Left kidney (tissue), 2 donors: ENCODE results near the gene PHF21B. TPM values are rescaled to one million over a fixed set of nuclear protein-coding genes. Genes with fewer than 3 reads are reported as not detected.
"Not testable (repeated sequence)": the region's sequence is repeated elsewhere in the genome, so short reads cannot be mapped to it uniquely, and the experiment has no call there.

Source experiments
- DNase-seq: peaks from one replicate; pipeline ENCODE4 v3.0.0-alpha.2; 2013
- polyA plus RNA-seq: library from polyadenylated mRNA; unstranded; fragments of 120-200 nt; gene quantifications from one replicate; pipeline ENCODE4 v1.2.1, GENCODE V29; 2013; ENCODE audit not compliant: insufficient read length

Gene PHF21B
- polyA plus RNA-seq, 1 donor = 6.6 TPM

GRCh38 chr22:44871782-44872181 lies 138.0 kb downstream of the PHF21B start:
- no peak for DNase-seq

GRCh38 chr22:44870021-44870420 lies 139.8 kb downstream of the PHF21B start:
- no peak for DNase-seq

- DNase-seq = no peak
These were observed 140.6 kb downstream of the PHF21B start for GRCh38 chr22:44869196-44869595.

- DNase-seq = no peak
These were observed 144.4 kb downstream of the PHF21B start for GRCh38 chr22:44865193-44866057.

- no peak for DNase-seq
These were observed 146.6 kb downstream of the PHF21B start for GRCh38 chr22:44862981-44863860.

GRCh38 chr22:44862281-44862680 lies 147.5 kb downstream of the PHF21B start:
- DNase-seq = no peak

- DNase-seq = no peak
These were observed 148.6 kb downstream of the PHF21B start for GRCh38 chr22:44861245-44861644.

GRCh38 chr22:44860311-44860710 lies 149.5 kb downstream of the PHF21B start:
- no peak for DNase-seq

- DNase-seq = no peak
These were observed 150.2 kb downstream of the PHF21B start for GRCh38 chr22:44859641-44860040.

GRCh38 chr22:44858819-44859218 lies 151.0 kb downstream of the PHF21B start:
- DNase-seq = not testable (repeated sequence)

- DNase-seq = no peak
These were observed 153.9 kb downstream of the PHF21B start for GRCh38 chr22:44855855-44856254.

GRCh38 chr22:44854641-44855040 lies 155.2 kb downstream of the PHF21B start:
- not testable (repeated sequence) for DNase-seq

GRCh38 chr22:44850946-44851345 lies 158.9 kb downstream of the PHF21B start:
- no peak for DNase-seq

GRCh38 chr22:44848791-44849420 lies 160.9 kb downstream of the PHF21B start:
- DNase-seq = no peak

GRCh38 chr22:44848296-44848741 lies 161.5 kb downstream of the PHF21B start:
- DNase-seq = no peak

GRCh38 chr22:44847892-44848291 lies 161.9 kb downstream of the PHF21B start:
- DNase-seq = no peak

GRCh38 chr22:44847380-44847779 lies 162.4 kb downstream of the PHF21B start:
- no peak for DNase-seq

GRCh38 chr22:44846726-44847275 lies 163.0 kb downstream of the PHF21B start:
- DNase-seq = no peak

- no peak for DNase-seq
These were observed 163.7 kb downstream of the PHF21B start for GRCh38 chr22:44845796-44846720.

GRCh38 chr22:44845191-44845590 lies 164.6 kb downstream of the PHF21B start:
- no peak for DNase-seq

GRCh38 chr22:44842417-44842816 lies 167.4 kb downstream of the PHF21B start:
- no peak for DNase-seq
